Epithelial cell of esophagus (primary cell): ENCODE results near the gene CCDC91.

Experiments
- DNase-seq: peaks from one replicate; pipeline ENCODE4 v3.0.0; 2010; ENCODE audit warnings: low read depth
- H3K4me3 ChIP-seq: 2 replicates; pipeline ENCODE4 v1.5.1; 2011; ENCODE audit warnings: mild to moderate bottlenecking, low read length, control low read depth
- CTCF ChIP-seq: IDR thresholded peaks from 2 replicates; pipeline ENCODE4 v1.5.1; 2011; ENCODE audit warnings: low read depth, mild to moderate bottlenecking, low read length, control low read depth, inconsistent platforms; ENCODE audit not compliant: insufficient read depth; ENCODE audit errors: missing control alignments

Gene CCDC91

GRCh38 chr12:28535216-28535615, 345.0 kb downstream of the CCDC91 start:
- peak; percentile 10 for DNase-seq

GRCh38 chr12:28536088-28536487, 345.8 kb downstream of the CCDC91 start:
- peak; percentile 47 for DNase-seq
- H3K4me3 ChIP-seq: no peak overlapping the region
- TF ChIP-seq CTCF: no peak

More at GRCh38 chr12:28535216-28535615, 345.0 kb downstream of the CCDC91 start:
- TF ChIP-seq CTCF: no peak
- no peak overlapping the region for H3K4me3 ChIP-seq

- DNase-seq: no peak
- no peak for TF ChIP-seq CTCF
- H3K4me3 ChIP-seq: no peak overlapping the region
These were observed 347.2 kb downstream of the CCDC91 start for GRCh38 chr12:28537474-28537873.

GRCh38 chr12:28539691-28540323, 349.6 kb downstream of the CCDC91 start:
- no peak for DNase-seq
- H3K4me3 ChIP-seq: no peak overlapping the region
- TF ChIP-seq CTCF: no peak

- DNase-seq: peak; percentile 4
- no peak for TF ChIP-seq CTCF
- H3K4me3 ChIP-seq: no peak overlapping the region
These were observed 350.1 kb downstream of the CCDC91 start for GRCh38 chr12:28540324-28540714.

- TF ChIP-seq CTCF: no peak
- DNase-seq: no peak
- no peak overlapping the region for H3K4me3 ChIP-seq
These were observed 353.0 kb downstream of the CCDC91 start for GRCh38 chr12:28543021-28543890.
